Psoas muscle (tissue), 8 donors: ENCODE data around the gene PNO1. TPM values are rescaled to one million over a fixed set of nuclear protein-coding genes. Genes with fewer than 3 reads are reported as not detected.

ENCODE experiments used
- ATAC-seq, 4 donors: fragments of 200-7000 bp; cut with Tn5 transposase; one replicate each; pipeline ENCODE4 v1.9.1; 2020; ENCODE audit warnings: moderate library complexity in 3 of 4, mild to moderate bottlenecking in 2 of 4
- DNase-seq, 2 donors: peaks; one replicate each; pipeline ENCODE4 v3.0.0-alpha.2; 2020
- H3K27ac ChIP-seq: fragments of 200-600 bp; one replicate; pipeline ENCODE4 v1.8.0; 2022
- H3K27me3 ChIP-seq, 3 donors: fragments of 200-600 bp in 1 of 3; one replicate each; pipeline versions ENCODE4 v1.6.1 to v1.8.0; 2013 to 2022; ENCODE audit warnings: low read length in 2 of 3, mild to moderate bottlenecking in 2 of 3, moderate library complexity in 1 of 3; ENCODE audit not compliant: insufficient read depth in 3 of 3
- H3K36me3 ChIP-seq, 2 donors: fragments of 200-600 bp in 1 of 2; one replicate each; pipeline versions ENCODE4 v1.6.1 to v1.8.0; 2013 to 2022; ENCODE audit warnings: low read depth in 1 of 2, mild to moderate bottlenecking in 1 of 2, moderate library complexity in 1 of 2; ENCODE audit not compliant: insufficient read depth in 1 of 2
- H3K4me1 ChIP-seq: fragments of 200-600 bp; one replicate; pipeline ENCODE4 v1.8.0; 2022
- H3K4me3 ChIP-seq: fragments of 200-600 bp; one replicate; pipeline ENCODE4 v1.8.0; 2022; ENCODE audit warnings: mild to moderate bottlenecking
- H3K9me3 ChIP-seq: fragments of 200-600 bp; one replicate; pipeline ENCODE4 v1.8.0; 2022
- CTCF ChIP-seq: fragments of 200-600 bp; IDR thresholded peaks from one replicate; pipeline ENCODE4 v1.8.0; 2022; ENCODE audit warnings: antibody characterized with exemption
- WGBS, 3 donors: extraction: QIAGEN DNeasy Blood & Tissue Kit; methylation state at CpG; one replicate each; pipeline versions ENCODE4 v1.1.6 to v1.1.7; 2013; 5-methylcytosine and 5-hydroxymethylcytosine counted together
- intact Hi-C, 2 donors: fragments of 100-400 bp; cut with DNase I; formaldehyde crosslinking; loops; one replicate each; pipeline versions ENCODE4 v1.11.0 to v1.14.2; 2022
- polyA plus RNA-seq, 3 donors: library from polyadenylated mRNA; stranded (reverse); fragments of 200-250 nt; gene quantifications; one replicate each; pipeline ENCODE4 v1.2.3, GENCODE V29; 2013
- total RNA-seq, 4 donors: library from RNA; stranded (reverse); fragmentation: NEBNext Ultra II Directional in 2 of 4; extraction: Animal tissue kit (Norgen Biotek cat#: 25700) in 2 of 4; gene quantifications; one replicate each; pipeline versions ENCODE4 v1.2.1 to v1.2.4, GENCODE V29; 2021 to 2023
- donor health status: healthy with polysubstance abuse.
- donor health status: DM: no; HTN: no; CAD: no; lungs with moderate emphysema.
- donor health status: Bipolar disorder and iron deficiency.
- donor health status: healthy.
- donor health status: DM: yes; HTN: yes; CAD: no.
- donor health status: DM: no; HTN: no; CAD: no.
- donor health status: DM: no; HTN: no; CAD: no.
- donor health status: DM: yes; HTN: yes; CAD: no.

The PNO1 gene
- total and polyA plus RNA-seq, 7 donors: 13.0 to 50.8 (median 24.9) TPM

GRCh38 chr2:68214381-68214780 is 56.7 kb downstream of the PNO1 start:
- Histone ChIP-seq H3K4me3 (no peak overlapping the region), H3K9me3 (no peaks in the 10 kb centered on the region), H3K27ac (no peak overlapping the region), H3K27me3 (no peaks in the 10 kb centered on the region), H3K36me3 (no peaks in the 10 kb centered on the region), H3K4me1 (peaks cover 64% of the 10 kb centered on the region)
- no peak for TF ChIP-seq CTCF
- ATAC-seq (peak in 2 of 4 donors; percentile 51 to 66), DNase-seq (no peak)
- intact Hi-C loops: no loop called here
- WGBS, 3 donors: 70 to 89% (median 71%) methylated on average over 5 of the region's 5 CpGs

GRCh38 chr2:68216454-68217310 is 59.0 kb downstream of the PNO1 start:
- ATAC-seq: peak in 3 of 4 donors; percentile 60 to 76 (median 72)
- H3K4me3 ChIP-seq: no peak overlapping the region
- peaks cover 72% of the 10 kb centered on the region for H3K4me1 ChIP-seq
- intact Hi-C loops: no loop called here
- H3K27ac ChIP-seq: peak overlapping the region; percentile 30
- no peaks in the 10 kb centered on the region for H3K27me3 ChIP-seq
- TF ChIP-seq CTCF: no peak
- WGBS, 3 donors: 9 to 24% (median 20%) methylated on average over 2 of the region's 2 CpGs
- no peak for DNase-seq
- H3K36me3 ChIP-seq: no peaks in the 10 kb centered on the region
- no peaks in the 10 kb centered on the region for H3K9me3 ChIP-seq

- H3K27me3 ChIP-seq: no peaks in the 10 kb centered on the region
- intact Hi-C loops: no loop called here
- TF ChIP-seq CTCF: no peak
- peak overlapping the region; percentile 17 for H3K4me3 ChIP-seq
- 31 to 47% (median 46%) methylated on average over 3 of the region's 3 CpGs for WGBS, 3 donors
- peaks cover 72% of the 10 kb centered on the region for H3K4me1 ChIP-seq
- DNase-seq: no peak
- no peaks in the 10 kb centered on the region for H3K9me3 ChIP-seq
- H3K36me3 ChIP-seq: no peaks in the 10 kb centered on the region
- no peak for ATAC-seq
- H3K27ac ChIP-seq: peak overlapping the region; percentile 30
Observed at GRCh38 chr2:68217729-68218128, 60.0 kb downstream of the PNO1 start.

- H3K27ac ChIP-seq: peak overlapping the region; percentile 30
- peak overlapping the region; percentile 17 for H3K4me3 ChIP-seq
- no peaks in the 10 kb centered on the region for H3K9me3 ChIP-seq
- no peak for DNase-seq
- ATAC-seq: no peak
- no peak for TF ChIP-seq CTCF
- no peaks in the 10 kb centered on the region for H3K36me3 ChIP-seq
- 31 to 60% (median 31%) methylated on average over 1 of the region's 1 CpG for WGBS, 3 donors
- no peaks in the 10 kb centered on the region for H3K27me3 ChIP-seq
- intact Hi-C loops: no loop called here
- H3K4me1 ChIP-seq: peaks cover 72% of the 10 kb centered on the region
Observed at GRCh38 chr2:68218343-68218901, 60.7 kb downstream of the PNO1 start.
